Ishikawa (cell line): ENCODE data around the gene THRA.

Source experiments
- FOXM1 ChIP-seq: IDR thresholded peaks from 2 replicates; pipeline ENCODE4 v1.6.1; 2012; ENCODE audit warnings: low read depth, borderline replicate concordance
- MAX ChIP-seq: IDR thresholded peaks from 2 replicates; pipeline ENCODE4 v1.6.1; 2012

- TF ChIP-seq MAX (no peak), FOXM1 (no peak)
Observed at GRCh38 chr17:40060887-40061608, 1.7 kb upstream of the THRA start.
